ENCODE measurements around the gene TMEM125.

Gene TMEM125

DNA sequence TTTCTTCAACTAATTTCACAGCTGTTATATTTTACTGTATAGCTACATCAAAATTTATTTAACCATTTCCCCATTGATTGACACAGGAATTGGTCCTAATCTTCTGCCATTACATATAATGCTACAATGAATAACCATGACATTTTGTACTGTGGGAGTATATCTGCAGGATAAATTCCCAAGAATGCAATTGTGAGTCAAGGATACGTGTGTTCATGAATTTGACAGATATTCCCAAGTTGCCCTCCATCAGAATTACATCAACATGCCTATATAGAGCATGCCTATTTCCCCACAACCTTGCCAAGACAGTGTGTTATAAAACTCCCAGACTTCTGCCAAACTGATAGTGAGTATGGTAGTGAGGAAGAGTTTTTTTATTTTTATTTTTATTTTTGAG is 28.3 kb downstream of the TMEM125 start:
- no peaks in the 10 kb centered on the region for H3K4me1 ChIP-seq (ENCODE audit: control insufficient read depth in 1 of 2, insufficient read depth in 2 of 2, low read length in 2 of 2)

DNA sequence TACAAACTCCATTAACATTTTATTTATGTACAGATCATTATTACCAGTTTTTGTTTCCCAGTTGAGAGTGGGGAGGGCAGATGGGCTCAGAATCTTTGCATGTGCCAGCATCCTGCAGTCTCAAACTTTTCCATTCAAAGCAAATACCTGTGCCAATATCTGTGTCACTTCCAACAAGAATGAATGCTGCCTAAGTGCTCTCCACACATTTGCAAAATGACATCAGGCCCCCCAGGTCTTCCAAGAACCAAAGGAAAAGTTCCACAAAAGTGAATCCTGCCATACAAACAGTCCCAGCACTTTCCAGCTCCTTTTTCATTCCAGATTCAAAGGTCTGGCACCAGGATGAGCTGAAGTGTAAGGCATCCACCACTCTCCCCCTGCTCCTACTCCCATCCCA is 29.3 kb downstream of the TMEM125 start:
- H3K23ac ChIP-seq (ENCODE audit: low read length), result no peak overlapping the region
- H3K18ac ChIP-seq (ENCODE audit: low read length), result no peak overlapping the region
- H3K14ac ChIP-seq (ENCODE audit: low read length), result no peak overlapping the region
- H3K27ac ChIP-seq (ENCODE audit: low read depth, low read length), result no peak overlapping the region
- H4K12ac ChIP-seq (ENCODE audit: low read depth, low read length), result no peak overlapping the region
- H2BK12ac ChIP-seq (ENCODE audit: low read length), result no peak overlapping the region
- H2AFZ ChIP-seq (ENCODE audit: insufficient read depth, low read length, poor library complexity), result no peak overlapping the region
- H4K8ac ChIP-seq (ENCODE audit: low read depth, low read length), result no peak overlapping the region
- no peaks in the 10 kb centered on the region for H3K27me3 ChIP-seq (ENCODE audit: insufficient read depth, low read length)
- H3K79me1 ChIP-seq (ENCODE audit: low read length), result no peaks in the 10 kb centered on the region
- H3K4ac ChIP-seq (ENCODE audit: low read depth, low read length), result no peak overlapping the region
- no peak overlapping the region for H2AK5ac ChIP-seq (ENCODE audit: low read length)
- H3K4me3 ChIP-seq (ENCODE audit: low read depth, low read length), result no peak overlapping the region
- no peak overlapping the region for H3K9ac ChIP-seq (ENCODE audit: low read length)
- no peak overlapping the region for H4K91ac ChIP-seq (ENCODE audit: low read depth, low read length)
- H3K79me2 ChIP-seq (ENCODE audit: control insufficient read depth, insufficient read depth, low read length, poor library complexity), result no peaks in the 10 kb centered on the region
- no peak overlapping the region for H3K4me2 ChIP-seq (ENCODE audit: low read length)
- H2BK120ac ChIP-seq (ENCODE audit: insufficient read depth, low read length, poor library complexity), result no peak overlapping the region
- DNase-seq, result no peak
- no peaks in the 10 kb centered on the region for H3K4me1 ChIP-seq (ENCODE audit: control insufficient read depth in 1 of 2, insufficient read depth in 2 of 2, low read length in 2 of 2)
- no peaks in the 10 kb centered on the region for H3K36me3 ChIP-seq (ENCODE audit: control insufficient read depth in 1 of 2, insufficient read depth in 2 of 2, low read length in 2 of 2)
- H2BK5ac ChIP-seq (ENCODE audit: low read depth, low read length, poor library complexity), result no peak overlapping the region
- H3K9me3 ChIP-seq (ENCODE audit: insufficient read depth, low read depth, low read length), result no peaks in the 10 kb centered on the region

More for the DNA sequence above, 28.3 kb downstream of the TMEM125 start:
- H3K18ac ChIP-seq (ENCODE audit: low read length), result no peak overlapping the region
- H2AFZ ChIP-seq (ENCODE audit: insufficient read depth, low read length, poor library complexity), result no peak overlapping the region
- H4K91ac ChIP-seq (ENCODE audit: low read depth, low read length), result no peak overlapping the region
- H3K36me3 ChIP-seq (ENCODE audit: control insufficient read depth in 1 of 2, insufficient read depth in 2 of 2, low read length in 2 of 2), result no peaks in the 10 kb centered on the region
- no peak overlapping the region for H2AK5ac ChIP-seq (ENCODE audit: low read length)
- H3K14ac ChIP-seq (ENCODE audit: low read length), result no peak overlapping the region
- H3K27me3 ChIP-seq (ENCODE audit: insufficient read depth, low read length), result no peaks in the 10 kb centered on the region
- DNase-seq, result no peak
- no peaks in the 10 kb centered on the region for H3K9me3 ChIP-seq (ENCODE audit: insufficient read depth, low read depth, low read length)
- H3K9ac ChIP-seq (ENCODE audit: low read length), result no peak overlapping the region
- no peak overlapping the region for H2BK120ac ChIP-seq (ENCODE audit: insufficient read depth, low read length, poor library complexity)
- WGBS (ENCODE audit: extremely low coverage, insufficient coverage, insufficient read length), result no CpG with 5 or more reads among the region's 1 CpG
- H3K79me2 ChIP-seq (ENCODE audit: control insufficient read depth, insufficient read depth, low read length, poor library complexity), result no peaks in the 10 kb centered on the region
- H3K4me3 ChIP-seq (ENCODE audit: low read depth, low read length), result no peak overlapping the region
- no peak overlapping the region for H3K23ac ChIP-seq (ENCODE audit: low read length)
- H2BK12ac ChIP-seq (ENCODE audit: low read length), result no peak overlapping the region
- no peak overlapping the region for H4K8ac ChIP-seq (ENCODE audit: low read depth, low read length)
- H3K4ac ChIP-seq (ENCODE audit: low read depth, low read length), result no peak overlapping the region
- H2BK5ac ChIP-seq (ENCODE audit: low read depth, low read length, poor library complexity), result no peak overlapping the region
- no peak overlapping the region for H3K4me2 ChIP-seq (ENCODE audit: low read length)
- H4K12ac ChIP-seq (ENCODE audit: low read depth, low read length), result no peak overlapping the region
- H3K79me1 ChIP-seq (ENCODE audit: low read length), result no peaks in the 10 kb centered on the region
- no peak overlapping the region for H3K27ac ChIP-seq (ENCODE audit: low read depth, low read length)

DNA sequence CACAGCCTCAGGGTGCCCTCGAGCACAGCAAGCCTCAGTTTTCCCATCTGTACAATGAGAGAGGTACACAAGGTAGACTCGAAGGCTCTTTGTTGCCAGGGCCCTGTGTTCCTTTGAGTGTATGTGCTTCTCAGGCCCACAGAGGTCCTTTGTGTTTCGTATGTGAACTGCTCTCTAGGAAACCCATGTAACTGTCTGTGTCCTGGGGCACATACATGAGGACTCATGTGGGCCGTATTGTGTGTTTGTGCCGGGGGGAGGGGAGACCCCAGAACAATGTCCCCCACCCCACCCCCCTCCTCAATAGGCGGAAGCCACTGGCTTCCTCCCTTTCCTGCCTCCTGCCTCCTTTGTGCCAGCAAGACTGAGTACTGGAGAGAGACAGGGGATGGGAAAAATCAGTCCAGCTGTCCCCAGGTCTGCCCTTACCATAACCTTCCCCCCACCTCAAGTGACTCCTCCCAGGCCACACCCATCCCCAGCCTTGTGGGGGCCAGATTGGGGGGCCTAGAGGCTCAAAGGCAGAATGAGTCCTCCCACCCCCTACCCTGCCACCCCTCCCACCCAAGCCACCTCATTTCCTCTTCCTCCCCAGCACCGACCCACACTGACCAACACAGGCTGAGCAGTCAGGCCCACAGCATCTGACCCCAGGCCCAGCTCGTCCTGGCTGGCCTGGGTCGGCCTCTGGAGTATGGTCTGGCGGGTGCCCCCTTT is 30.8 kb downstream of the TMEM125 start, which contains the start of gene TIE1:
Gene TIE1, plus strand, starts transcription at position 605 of the 717 bp plus-strand sequence. Its CDS starts 90 bp downstream, at position 695.
- H4K12ac ChIP-seq (ENCODE audit: low read depth, low read length), result no peak within 1 kb of the TSS
- H2BK120ac ChIP-seq (ENCODE audit: insufficient read depth, low read length, poor library complexity), result no peak within 1 kb of the TSS
- no peak within 1 kb of the TSS for H3K4me3 ChIP-seq (ENCODE audit: low read depth, low read length)
- no peak within 1 kb of the TSS for H2AFZ ChIP-seq (ENCODE audit: insufficient read depth, low read length, poor library complexity)
- no peak within 1 kb of the TSS for H3K27ac ChIP-seq (ENCODE audit: low read depth, low read length)
- H3K14ac ChIP-seq (ENCODE audit: low read length), result no peak within 1 kb of the TSS
- no peak within 1 kb of the TSS for H2AK5ac ChIP-seq (ENCODE audit: low read length)
- no peak for DNase-seq
- H2BK5ac ChIP-seq (ENCODE audit: low read depth, low read length, poor library complexity), result no peak within 1 kb of the TSS
- no peaks in the 10 kb centered on the region for H3K4me1 ChIP-seq (ENCODE audit: control insufficient read depth in 1 of 2, insufficient read depth in 2 of 2, low read length in 2 of 2)
- no peak within 1 kb of the TSS for H2BK12ac ChIP-seq (ENCODE audit: low read length)
- no peak within 1 kb of the TSS for H3K4me2 ChIP-seq (ENCODE audit: low read length)
- no peak within 1 kb of the TSS for H3K23ac ChIP-seq (ENCODE audit: low read length)
- no CpG with 5 or more reads among the region's 10 CpGs for WGBS (ENCODE audit: extremely low coverage, insufficient coverage, insufficient read length)
- no peaks in the 10 kb centered on the region for H3K79me2 ChIP-seq (ENCODE audit: control insufficient read depth, insufficient read depth, low read length, poor library complexity)
- H3K27me3 ChIP-seq (ENCODE audit: insufficient read depth, low read length), result no peaks in the 10 kb centered on the region
- no peak within 1 kb of the TSS for H3K4ac ChIP-seq (ENCODE audit: low read depth, low read length)
- no peaks in the 10 kb centered on the region for H3K36me3 ChIP-seq (ENCODE audit: control insufficient read depth in 1 of 2, insufficient read depth in 2 of 2, low read length in 2 of 2)
- H3K18ac ChIP-seq (ENCODE audit: low read length), result no peak within 1 kb of the TSS
- peaks cover 2% of the 10 kb centered on the region for H3K9me3 ChIP-seq (ENCODE audit: insufficient read depth, low read depth, low read length)
- no peak within 1 kb of the TSS for H3K9ac ChIP-seq (ENCODE audit: low read length)
- no peak within 1 kb of the TSS for H4K8ac ChIP-seq (ENCODE audit: low read depth, low read length)
- H4K91ac ChIP-seq (ENCODE audit: low read depth, low read length), result no peak within 1 kb of the TSS
- H3K79me1 ChIP-seq (ENCODE audit: low read length), result no peaks in the 10 kb centered on the region

DNA sequence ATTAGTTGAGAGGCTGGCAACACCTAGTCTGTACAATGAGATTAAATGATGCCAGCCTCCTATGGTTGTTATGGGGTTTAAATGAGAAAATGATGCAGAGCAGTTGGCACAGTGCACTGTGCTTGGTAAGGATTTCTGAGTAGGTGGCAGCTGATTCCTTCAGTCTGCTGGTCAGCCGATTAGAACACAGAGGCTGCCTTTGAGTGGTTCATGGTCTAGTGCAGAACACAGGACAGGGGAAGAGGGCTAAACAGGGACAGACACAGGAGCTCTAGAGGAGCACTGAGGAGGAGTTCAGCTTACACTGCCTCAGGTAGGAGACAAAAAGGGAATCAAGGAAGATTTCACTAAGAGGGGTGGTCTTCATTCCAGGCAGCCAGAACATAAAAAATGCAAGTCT is 32.4 kb downstream of the TMEM125 start:
- no peak overlapping the region for H3K18ac ChIP-seq (ENCODE audit: low read length)
- H3K14ac ChIP-seq (ENCODE audit: low read length), result no peak overlapping the region
- H3K79me1 ChIP-seq (ENCODE audit: low read length), result no peaks in the 10 kb centered on the region
- no peak overlapping the region for H3K9ac ChIP-seq (ENCODE audit: low read length)
- no peak overlapping the region for H2BK12ac ChIP-seq (ENCODE audit: low read length)
- no peak overlapping the region for H3K4me2 ChIP-seq (ENCODE audit: low read length)
- H4K8ac ChIP-seq (ENCODE audit: low read depth, low read length), result no peak overlapping the region
- no peaks in the 10 kb centered on the region for H3K79me2 ChIP-seq (ENCODE audit: control insufficient read depth, insufficient read depth, low read length, poor library complexity)
- H3K27me3 ChIP-seq (ENCODE audit: insufficient read depth, low read length), result no peaks in the 10 kb centered on the region
- no peak overlapping the region for H3K27ac ChIP-seq (ENCODE audit: low read depth, low read length)
- H2AK5ac ChIP-seq (ENCODE audit: low read length), result no peak overlapping the region
- H2BK5ac ChIP-seq (ENCODE audit: low read depth, low read length, poor library complexity), result no peak overlapping the region
- H3K23ac ChIP-seq (ENCODE audit: low read length), result no peak overlapping the region
- no peak overlapping the region for H4K91ac ChIP-seq (ENCODE audit: low read depth, low read length)
- no peak overlapping the region for H4K12ac ChIP-seq (ENCODE audit: low read depth, low read length)
- no peak for DNase-seq
- H3K4ac ChIP-seq (ENCODE audit: low read depth, low read length), result no peak overlapping the region
- no peaks in the 10 kb centered on the region for H3K4me1 ChIP-seq (ENCODE audit: control insufficient read depth in 1 of 2, insufficient read depth in 2 of 2, low read length in 2 of 2)
- H3K4me3 ChIP-seq (ENCODE audit: low read depth, low read length), result no peak overlapping the region
- H2AFZ ChIP-seq (ENCODE audit: insufficient read depth, low read length, poor library complexity), result no peak overlapping the region
- no peaks in the 10 kb centered on the region for H3K36me3 ChIP-seq (ENCODE audit: control insufficient read depth in 1 of 2, insufficient read depth in 2 of 2, low read length in 2 of 2)
- peaks cover 2% of the 10 kb centered on the region for H3K9me3 ChIP-seq (ENCODE audit: insufficient read depth, low read depth, low read length)
- H2BK120ac ChIP-seq (ENCODE audit: insufficient read depth, low read length, poor library complexity), result no peak overlapping the region
- no CpG with 5 or more reads among the region's 1 CpG for WGBS (ENCODE audit: extremely low coverage, insufficient coverage, insufficient read length)

Data from trophoblast cell (in vitro differentiated cells and primary cell).